RWPE2 (cell line): ENCODE measurements around the gene TOM1L2.

ENCODE experiments used
- ATAC-seq: fragments of 200-7000 bp; cut with Tn5 transposase; 3 replicates; pipeline ENCODE4 v1.9.1; 2021; ENCODE audit warnings: low read depth
- DNase-seq: peaks from one replicate; pipeline ENCODE4 v3.0.0-alpha.2; 2020; ENCODE audit warnings: low spot score
- H3K27ac ChIP-seq: fragments of 450-650 bp; 2 replicates; pipeline ENCODE4 v1.5.1; 2017; ENCODE audit warnings: mild to moderate bottlenecking; ENCODE audit not compliant: poor library complexity, severe bottlenecking
- H3K27me3 ChIP-seq: fragments of 250-450 bp; sonication (Bioruptor Pico); 2 replicates; pipeline ENCODE4 v1.5.1; 2021; ENCODE audit warnings: mild to moderate bottlenecking, moderate library complexity; ENCODE audit not compliant: insufficient read depth, poor library complexity, severe bottlenecking
- H3K36me3 ChIP-seq: fragments of 250-450 bp; sonication (Bioruptor Pico); 2 replicates; pipeline ENCODE4 v1.5.1; 2020; ENCODE audit warnings: low read depth, mild to moderate bottlenecking, moderate library complexity
- H3K4me1 ChIP-seq: fragments of 250-450 bp; sonication (Bioruptor Pico); 2 replicates; pipeline ENCODE4 v1.5.1; 2021; ENCODE audit warnings: mild to moderate bottlenecking, moderate library complexity; ENCODE audit not compliant: insufficient read depth, poor library complexity, severe bottlenecking
- H3K4me3 ChIP-seq: fragments of 250-450 bp; sonication (Bioruptor Pico); 2 replicates; pipeline ENCODE4 v1.5.1; 2021; ENCODE audit warnings: mild to moderate bottlenecking, moderate library complexity; ENCODE audit not compliant: severe bottlenecking
- H3K9me3 ChIP-seq: fragments of 250-450 bp; sonication (Bioruptor Pico); 2 replicates; pipeline ENCODE4 v1.5.1; 2021; ENCODE audit warnings: mild to moderate bottlenecking, moderate library complexity; ENCODE audit not compliant: severe bottlenecking
- CTCF ChIP-seq: fragments of 450-650 bp; IDR thresholded peaks from one replicate; pipeline ENCODE4 v1.5.1; 2017; ENCODE audit warnings: mild to moderate bottlenecking, moderate library complexity; ENCODE audit not compliant: poor library complexity, severe bottlenecking

The TOM1L2 gene

GRCh38 chr17:17972126-17972951, at the start of gene TOM1L2, which contains the start of gene DRC3:
TOM1L2 (minus strand) TSS chr17:17972400; CDS start chr17:17972313, 87 bp downstream.
DRC3 (plus strand) TSS chr17:17972862; CDS start chr17:17977599, 4,737 bp downstream.
- TF ChIP-seq CTCF = no peak
- H3K27me3 ChIP-seq = no peaks in the 10 kb centered on the region
- peak; percentile 91 for ATAC-seq
- H3K27ac ChIP-seq = peak within 1 kb of the TSS; percentile 49
- DNase-seq = peak; percentile 100
- H3K4me3 ChIP-seq = peak within 1 kb of the TSS; percentile 87
- peaks cover 6% of the 10 kb centered on the region for H3K4me1 ChIP-seq
- H3K36me3 ChIP-seq = no peaks in the 10 kb centered on the region
- H3K9me3 ChIP-seq = no peaks in the 10 kb centered on the region

- Histone ChIP-seq H3K9me3 (no peaks in the 10 kb centered on the region), H3K4me3 (no peak overlapping the region), H3K4me1 (peaks cover 13% of the 10 kb centered on the region), H3K36me3 (peaks cover 7% of the 10 kb centered on the region), H3K27me3 (no peaks in the 10 kb centered on the region), H3K27ac (no peak overlapping the region)
- ATAC-seq = no peak
- no peak for DNase-seq
- no peak for TF ChIP-seq CTCF
Measured at GRCh38 chr17:18021372-18021771, 49.2 kb upstream of the TOM1L2 start.

- TF ChIP-seq CTCF = no peak
- H3K4me3 ChIP-seq = no peak overlapping the region
- peaks cover 7% of the 10 kb centered on the region for H3K36me3 ChIP-seq
- no peaks in the 10 kb centered on the region for H3K27me3 ChIP-seq
- no peak overlapping the region for H3K27ac ChIP-seq
- H3K9me3 ChIP-seq = no peaks in the 10 kb centered on the region
- H3K4me1 ChIP-seq = peaks cover 9% of the 10 kb centered on the region
- ATAC-seq = no peak
- DNase-seq = no peak
Measured at GRCh38 chr17:18020971-18021370, 48.8 kb upstream of the TOM1L2 start.

- ATAC-seq (no peak), DNase-seq (no peak)
- Histone ChIP-seq H3K27me3 (no peaks in the 10 kb centered on the region), H3K4me1 (no peaks in the 10 kb centered on the region), H3K9me3 (no peaks in the 10 kb centered on the region), H3K27ac (no peak overlapping the region), H3K4me3 (no peak overlapping the region), H3K36me3 (peaks cover 7% of the 10 kb centered on the region)
- TF ChIP-seq CTCF = no peak
Measured at GRCh38 chr17:18019838-18020154, 47.6 kb upstream of the TOM1L2 start.

GRCh38 chr17:18018411-18018921, 46.3 kb upstream of the TOM1L2 start:
- Histone ChIP-seq H3K9me3 (no peaks in the 10 kb centered on the region), H3K4me3 (no peak overlapping the region), H3K27me3 (no peaks in the 10 kb centered on the region), H3K4me1 (no peaks in the 10 kb centered on the region), H3K36me3 (peaks cover 7% of the 10 kb centered on the region), H3K27ac (no peak overlapping the region)
- TF ChIP-seq CTCF = no peak
- no peak for DNase-seq
- no peak for ATAC-seq
